ENCODE measurements around the gene PCDHGA7. TPM values are rescaled to one million over a fixed set of nuclear protein-coding genes. Genes with fewer than 3 reads are reported as not detected.
"Not testable (repeated sequence)": the region's sequence is repeated elsewhere in the genome, so short reads cannot be mapped to it uniquely, and the experiment has no call there.

Gene PCDHGA7
- total RNA-seq, 2 donors from 2014 or later: 0.06 TPM; not detected in 1

DNA sequence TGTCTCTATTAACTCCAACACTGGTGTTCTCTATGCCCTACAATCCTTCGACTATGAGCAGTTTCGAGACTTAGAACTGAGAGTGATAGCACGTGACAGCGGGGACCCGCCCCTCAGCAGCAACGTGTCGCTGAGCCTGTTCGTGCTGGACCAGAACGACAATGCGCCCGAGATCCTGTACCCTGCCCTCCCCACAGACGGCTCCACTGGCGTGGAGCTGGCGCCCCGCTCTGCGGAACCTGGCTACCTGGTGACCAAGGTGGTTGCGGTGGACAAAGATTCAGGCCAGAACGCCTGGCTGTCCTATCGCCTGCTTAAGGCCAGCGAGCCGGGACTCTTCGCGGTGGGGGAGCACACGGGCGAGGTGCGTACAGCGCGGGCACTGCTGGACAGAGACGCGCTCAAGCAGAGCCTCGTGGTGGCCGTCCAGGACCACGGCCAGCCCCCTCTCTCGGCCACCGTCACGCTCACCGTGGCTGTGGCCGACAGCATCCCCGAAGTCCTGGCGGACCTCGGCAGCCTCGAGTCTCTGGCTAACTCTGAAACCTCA is 40.3 kb downstream of the PCDHGA7 start:
- ATAC-seq (replicated peaks): no peak
- H3K4me1 Mint-ChIP-seq: no peaks in the 10 kb centered on the region
- no peak overlapping the region for H3K4me3 Mint-ChIP-seq
- peaks cover 24% of the 10 kb centered on the region for H3K36me3 Mint-ChIP-seq (ENCODE audit: low read depth)
- peaks cover 68% of the 10 kb centered on the region for H3K27me3 Mint-ChIP-seq
- H3K27ac Mint-ChIP-seq: no peak overlapping the region
- H3K9me3 Mint-ChIP-seq: no peaks in the 10 kb centered on the region

DNA sequence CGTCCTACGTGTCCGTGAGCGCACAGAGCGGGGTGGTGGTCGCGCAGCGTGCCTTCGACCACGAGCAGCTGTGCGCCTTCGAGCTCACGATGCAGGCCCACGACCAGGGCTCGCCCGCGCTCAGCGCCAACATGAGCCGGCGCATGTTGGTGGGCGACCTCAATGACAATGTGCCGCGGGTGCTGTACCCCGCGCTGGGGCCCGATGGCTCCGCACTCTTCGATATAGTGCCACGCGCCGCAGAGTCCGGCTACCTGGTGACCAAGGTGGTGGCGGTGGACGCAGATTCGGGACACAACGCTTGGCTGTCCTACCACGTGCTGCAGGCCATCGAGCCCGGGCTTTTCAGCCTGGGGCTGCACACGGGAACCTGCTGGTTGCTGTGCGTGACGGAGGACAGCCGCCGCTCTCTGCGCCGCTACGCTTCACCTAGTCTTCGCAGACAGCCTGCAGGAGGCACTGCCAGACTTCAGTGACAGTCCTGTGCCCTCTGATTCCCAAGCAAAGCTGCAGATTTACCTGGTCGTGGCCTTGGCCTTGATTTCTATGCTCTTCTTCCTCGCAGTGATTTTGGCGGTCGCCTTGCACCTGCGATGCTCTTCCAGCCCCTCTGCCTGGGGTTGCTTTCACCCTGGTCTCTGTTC is 45.4 kb downstream of the PCDHGA7 start:
- no peak overlapping the region for H3K4me3 Mint-ChIP-seq
- no peak for ATAC-seq (replicated peaks)
- no peak overlapping the region for H3K27ac Mint-ChIP-seq
- peaks cover 58% of the 10 kb centered on the region for H3K27me3 Mint-ChIP-seq
- peaks cover 7% of the 10 kb centered on the region for H3K4me1 Mint-ChIP-seq
- H3K36me3 Mint-ChIP-seq (ENCODE audit: low read depth): peaks cover 20% of the 10 kb centered on the region
- H3K9me3 Mint-ChIP-seq: peaks cover 18% of the 10 kb centered on the region

DNA sequence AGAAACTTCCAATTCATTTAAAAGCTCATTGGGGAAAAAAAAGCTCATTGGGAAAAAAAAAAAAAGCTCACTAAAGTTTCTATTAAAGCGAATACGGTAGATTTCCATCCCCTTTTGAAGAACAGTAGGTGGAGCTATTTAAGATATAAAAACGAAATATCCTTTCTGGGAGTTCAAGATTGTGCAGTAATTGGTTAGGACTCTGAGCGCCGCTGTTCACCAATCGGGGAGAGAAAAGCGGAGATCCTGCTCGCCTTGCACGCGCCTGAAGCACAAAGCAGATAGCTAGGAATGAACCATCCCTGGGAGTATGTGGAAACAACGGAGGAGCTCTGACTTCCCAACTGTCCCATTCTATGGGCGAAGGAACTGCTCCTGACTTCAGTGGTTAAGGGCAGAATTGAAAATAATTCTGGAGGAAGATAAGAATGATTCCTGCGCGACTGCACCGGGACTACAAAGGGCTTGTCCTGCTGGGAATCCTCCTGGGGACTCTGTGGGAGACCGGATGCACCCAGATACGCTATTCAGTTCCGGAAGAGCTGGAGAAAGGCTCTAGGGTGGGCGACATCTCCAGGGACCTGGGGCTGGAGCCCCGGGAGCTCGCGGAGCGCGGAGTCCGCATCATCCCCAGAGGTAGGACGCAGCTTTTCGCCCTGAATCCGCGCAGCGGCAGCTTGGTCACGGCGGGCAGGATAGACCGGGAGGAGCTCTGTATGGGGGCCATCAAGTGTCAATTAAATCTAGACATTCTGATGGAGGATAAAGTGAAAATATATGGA is 48.0 kb downstream of the PCDHGA7 start, which contains the start of gene PCDHGA12:
PCDHGA12 (plus strand) TSS at position 176 of the 782 bp plus-strand sequence; CDS start at position 429, 253 bp downstream.
- Mint-ChIP-seq H3K27me3 (peaks cover 58% of the 10 kb centered on the region), H3K9me3 (peaks cover 22% of the 10 kb centered on the region), H3K4me3 (peak within 1 kb of the TSS; percentile 67), H3K27ac (peak within 1 kb of the TSS; percentile 30), H3K36me3 (ENCODE audit: low read depth) (peaks cover 24% of the 10 kb centered on the region), H3K4me1 (peaks cover 7% of the 10 kb centered on the region)
- ATAC-seq (replicated peaks): no peak

DNA sequence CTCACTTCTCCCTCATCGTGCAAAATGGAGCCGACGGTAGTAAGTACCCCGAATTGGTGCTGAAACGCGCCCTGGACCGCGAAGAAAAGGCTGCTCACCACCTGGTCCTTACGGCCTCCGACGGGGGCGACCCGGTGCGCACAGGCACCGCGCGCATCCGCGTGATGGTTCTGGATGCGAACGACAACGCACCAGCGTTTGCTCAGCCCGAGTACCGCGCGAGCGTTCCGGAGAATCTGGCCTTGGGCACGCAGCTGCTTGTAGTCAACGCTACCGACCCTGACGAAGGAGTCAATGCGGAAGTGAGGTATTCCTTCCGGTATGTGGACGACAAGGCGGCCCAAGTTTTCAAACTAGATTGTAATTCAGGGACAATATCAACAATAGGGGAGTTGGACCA is 48.7 kb downstream of the PCDHGA7 start:
- no peak overlapping the region for H3K27ac Mint-ChIP-seq

DNA sequence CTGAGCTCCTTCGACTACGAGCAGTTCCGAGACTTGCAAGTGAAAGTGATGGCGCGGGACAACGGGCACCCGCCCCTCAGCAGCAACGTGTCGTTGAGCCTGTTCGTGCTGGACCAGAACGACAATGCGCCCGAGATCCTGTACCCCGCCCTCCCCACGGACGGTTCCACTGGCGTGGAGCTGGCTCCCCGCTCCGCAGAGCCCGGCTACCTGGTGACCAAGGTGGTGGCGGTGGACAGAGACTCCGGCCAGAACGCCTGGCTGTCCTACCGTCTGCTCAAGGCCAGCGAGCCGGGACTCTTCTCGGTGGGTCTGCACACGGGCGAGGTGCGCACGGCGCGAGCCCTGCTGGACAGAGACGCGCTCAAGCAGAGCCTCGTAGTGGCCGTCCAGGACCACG is 49.8 kb downstream of the PCDHGA7 start:
- H3K27ac Mint-ChIP-seq; ATAC-seq (replicated peaks); H3K4me3 Mint-ChIP-seq; H3K4me1 Mint-ChIP-seq: not testable (repeated sequence)
- Mint-ChIP-seq H3K36me3 (ENCODE audit: low read depth) (peaks cover 24% of the 10 kb centered on the region), H3K9me3 (peaks cover 22% of the 10 kb centered on the region), H3K27me3 (peaks cover 53% of the 10 kb centered on the region)

More for the DNA sequence above, 48.7 kb downstream of the PCDHGA7 start:
- H3K27me3 Mint-ChIP-seq: peaks cover 57% of the 10 kb centered on the region
- ATAC-seq (replicated peaks): no peak
- peak overlapping the region; percentile 67 for H3K4me3 Mint-ChIP-seq
- peaks cover 24% of the 10 kb centered on the region for H3K36me3 Mint-ChIP-seq (ENCODE audit: low read depth)
- H3K9me3 Mint-ChIP-seq: peaks cover 22% of the 10 kb centered on the region
- H3K4me1 Mint-ChIP-seq: peaks cover 7% of the 10 kb centered on the region

DNA sequence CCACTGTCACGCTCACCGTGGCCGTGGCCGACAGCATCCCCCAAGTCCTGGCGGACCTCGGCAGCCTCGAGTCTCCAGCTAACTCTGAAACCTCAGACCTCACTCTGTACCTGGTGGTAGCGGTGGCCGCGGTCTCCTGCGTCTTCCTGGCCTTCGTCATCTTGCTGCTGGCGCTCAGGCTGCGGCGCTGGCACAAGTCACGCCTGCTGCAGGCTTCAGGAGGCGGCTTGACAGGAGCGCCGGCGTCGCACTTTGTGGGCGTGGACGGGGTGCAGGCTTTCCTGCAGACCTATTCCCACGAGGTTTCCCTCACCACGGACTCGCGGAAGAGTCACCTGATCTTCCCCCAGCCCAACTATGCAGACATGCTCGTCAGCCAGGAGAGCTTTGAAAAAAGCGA is 50.2 kb downstream of the PCDHGA7 start:
- ATAC-seq (replicated peaks); H3K4me1 Mint-ChIP-seq; H3K27ac Mint-ChIP-seq; H3K4me3 Mint-ChIP-seq: not testable (repeated sequence)
- peaks cover 24% of the 10 kb centered on the region for H3K36me3 Mint-ChIP-seq (ENCODE audit: low read depth)
- H3K9me3 Mint-ChIP-seq: peaks cover 22% of the 10 kb centered on the region
- H3K27me3 Mint-ChIP-seq: peaks cover 53% of the 10 kb centered on the region

DNA sequence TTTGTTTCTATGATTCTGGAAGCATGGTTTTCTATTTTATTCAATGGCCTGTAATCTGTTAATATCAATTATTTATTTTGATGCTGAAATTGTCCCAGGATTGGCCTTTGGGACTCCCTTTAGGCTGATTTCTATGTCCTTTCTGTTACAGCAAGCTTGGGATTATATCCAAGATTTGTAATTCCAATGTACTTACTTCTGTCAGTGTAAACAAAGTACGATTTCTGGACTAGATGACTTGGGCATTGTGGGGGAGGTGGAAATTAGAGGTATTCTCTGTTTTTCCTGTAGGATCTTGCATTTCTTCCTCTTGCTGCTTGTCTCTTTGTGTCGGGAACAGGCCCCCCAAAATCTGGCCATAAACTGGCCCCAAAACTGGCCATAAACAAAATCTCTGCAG is 51.5 kb downstream of the PCDHGA7 start:
- H3K36me3 Mint-ChIP-seq (ENCODE audit: low read depth): peaks cover 24% of the 10 kb centered on the region
- H3K4me1 Mint-ChIP-seq: peaks cover 7% of the 10 kb centered on the region
- no peak for ATAC-seq (replicated peaks)
- peaks cover 49% of the 10 kb centered on the region for H3K27me3 Mint-ChIP-seq
- H3K9me3 Mint-ChIP-seq: peaks cover 18% of the 10 kb centered on the region
- H3K27ac Mint-ChIP-seq: no peak overlapping the region
- no peak overlapping the region for H3K4me3 Mint-ChIP-seq

Other genes with a start within 250 kb of the PCDHGA7 start
- gene PCDHB5, start 247.5 kb upstream of the PCDHGA7 start, total RNA-seq: not detected
- not detected for gene PCDHB6, start 232.7 kb upstream of the PCDHGA7 start, total RNA-seq
- gene PCDHB7, start 210.1 kb upstream of the PCDHGA7 start, total RNA-seq: not detected
- not detected for gene PCDHB8, start 205.0 kb upstream of the PCDHGA7 start, total RNA-seq
- not detected for gene PCDHB16, start 200.4 kb upstream of the PCDHGA7 start, total RNA-seq
- not detected for gene PCDHB9, start 195.6 kb upstream of the PCDHGA7 start, total RNA-seq
- not detected for gene PCDHB10, start 190.4 kb upstream of the PCDHGA7 start, total RNA-seq
- gene PCDHB11, start 183.1 kb upstream of the PCDHGA7 start, total RNA-seq: not detected
- gene PCDHB12, start 174.0 kb upstream of the PCDHGA7 start, total RNA-seq: not detected
- under 1 TPM in 1 of 2 donors, not detected in 1; 0.08 TPM for gene PCDHB13, start 168.8 kb upstream of the PCDHGA7 start, total RNA-seq
- not detected for gene PCDHB14, start 159.4 kb upstream of the PCDHGA7 start, total RNA-seq
- not detected for gene PCDHB15, start 137.3 kb upstream of the PCDHGA7 start, total RNA-seq
- under 1 TPM in 1 of 2 donors, not detected in 1; 0.42 TPM for gene SLC25A2, start 78.7 kb upstream of the PCDHGA7 start, total RNA-seq
- gene TAF7, start 62.0 kb upstream of the PCDHGA7 start, total RNA-seq: 10 to 100 TPM; 45.3 to 50.4 TPM
- under 1 TPM; 0.09 to 0.16 TPM for gene PCDHGA1, start 52.2 kb upstream of the PCDHGA7 start, total RNA-seq
- not detected for gene PCDHGA2, start 44.0 kb upstream of the PCDHGA7 start, total RNA-seq
- gene PCDHGA3, start 38.9 kb upstream of the PCDHGA7 start, total RNA-seq: under 1 TPM in 1 of 2 donors, not detected in 1; 0.09 TPM
- gene PCDHGB1, start 32.6 kb upstream of the PCDHGA7 start, total RNA-seq: not detected
- under 1 TPM in 1 of 2 donors, not detected in 1; 0.32 TPM for gene PCDHGA4, start 27.7 kb upstream of the PCDHGA7 start, total RNA-seq
- under 1 TPM; 0.17 to 0.34 TPM for gene PCDHGB2, start 22.7 kb upstream of the PCDHGA7 start, total RNA-seq
- under 1 TPM in 1 of 2 donors, not detected in 1; 0.11 TPM for gene PCDHGA5, start 18.6 kb upstream of the PCDHGA7 start, total RNA-seq
- under 1 TPM in 1 of 2 donors, not detected in 1; 0.21 TPM for gene PCDHGB3, start 12.5 kb upstream of the PCDHGA7 start, total RNA-seq
- gene PCDHGA6, start 8.9 kb upstream of the PCDHGA7 start, total RNA-seq: under 1 TPM; 0.06 to 0.40 TPM
- gene PCDHGB4, start 5.0 kb downstream of the PCDHGA7 start, total RNA-seq: under 1 TPM; 0.06 to 0.08 TPM
- not detected for gene PCDHGA8, start 9.9 kb downstream of the PCDHGA7 start, total RNA-seq
- gene PCDHGB5, start 15.2 kb downstream of the PCDHGA7 start, total RNA-seq: under 1 TPM; 0.09 to 0.24 TPM
- not detected for gene PCDHGA9, start 20.0 kb downstream of the PCDHGA7 start, total RNA-seq
- under 1 TPM in 1 of 2 donors, not detected in 1; 0.08 TPM for gene PCDHGB6, start 25.3 kb downstream of the PCDHGA7 start, total RNA-seq
- under 1 TPM; 0.06 to 0.08 TPM for gene PCDHGA10, start 30.2 kb downstream of the PCDHGA7 start, total RNA-seq
- gene PCDHGB7, start 34.9 kb downstream of the PCDHGA7 start, total RNA-seq: under 1 TPM in 1 of 2 donors, not detected in 1; 0.11 TPM
- gene PCDHGA11, start 38.3 kb downstream of the PCDHGA7 start, total RNA-seq: under 1 TPM in 1 of 2 donors, not detected in 1; 0.09 TPM
- gene PCDHGA12, start 47.8 kb downstream of the PCDHGA7 start, total RNA-seq: not detected
- under 1 TPM in 1 of 2 donors, not detected in 1; 0.56 TPM for gene PCDHGC3, start 93.2 kb downstream of the PCDHGA7 start, total RNA-seq
- gene PCDHGC4, start 102.3 kb downstream of the PCDHGA7 start, total RNA-seq: not detected
- gene PCDHGC5, start 106.3 kb downstream of the PCDHGA7 start, total RNA-seq: not detected
- 100 to 1,000 TPM; 186 to 268 TPM for gene DIAPH1, start 236.3 kb downstream of the PCDHGA7 start, total RNA-seq